IMR-90 (cell line): ENCODE results near the gene OR51G2. TPM values are rescaled to one million over a fixed set of nuclear protein-coding genes. Genes with fewer than 3 reads are reported as not detected.

Source experiments
- ATAC-seq: fragments of 200-7000 bp; cut with Tn5 transposase; 2 replicates; pipeline ENCODE4 v1.9.1; 2020; ENCODE audit warnings: low read depth, mild to moderate bottlenecking, moderate library complexity
- BruUV-seq: library from RNA; stranded (reverse); fragments of 400-500 nt; replicated peaks from 2 replicates; lab custom pipeline; 2021; lab: Mats Ljungman, UMichigan
- CTCF ChIA-PET: fragments of 300-600 bp; formaldehyde crosslinking; extraction: SDS; loops from one replicate; lab custom pipeline; 2021; ENCODE audit warnings: antibody characterized with exemption; lab: Yijun Ruan, JAX
- POLR2A ChIA-PET: fragments of 300-600 bp; sonication (Branson Sonifier 250); formaldehyde crosslinking; loops from one replicate; lab custom pipeline; 2022; ENCODE audit warnings: antibody characterized with exemption; ENCODE audit not compliant: unreplicated experiment; lab: Charles Lee
- DNase-seq: peaks from one replicate; pipeline ENCODE4 v3.0.0; 2013
- H2AFZ ChIP-seq: replicated peaks from 2 replicates; pipeline ENCODE3; 2013; ENCODE audit warnings: low read length, mild to moderate bottlenecking; ENCODE audit not compliant: poor library complexity
- H2AK5ac ChIP-seq: 2 replicates; pipeline ENCODE4 v1.6.1; 2013; ENCODE audit warnings: low read depth, low read length, inconsistent platforms
- H2AK9ac ChIP-seq: replicated peaks from 2 replicates; pipeline ENCODE3; 2013; ENCODE audit warnings: mild to moderate bottlenecking, low read depth, low read length, moderate library complexity; ENCODE audit not compliant: poor library complexity
- H2BK120ac ChIP-seq: 2 replicates; pipeline ENCODE4 v1.6.1; 2013; ENCODE audit warnings: low read depth, low read length, inconsistent platforms
- H2BK15ac ChIP-seq: 3 replicates; pipeline ENCODE4 v1.6.1; 2013; ENCODE audit warnings: low read depth, low read length, inconsistent platforms
- H2BK20ac ChIP-seq: 2 replicates; pipeline ENCODE4 v1.6.1; 2013; ENCODE audit warnings: low read depth, mild to moderate bottlenecking, inconsistent platforms, low read length, moderate library complexity
- H2BK5ac ChIP-seq: 2 replicates; pipeline ENCODE4 v1.6.1; 2013; ENCODE audit warnings: mild to moderate bottlenecking, low read depth, low read length, inconsistent platforms; ENCODE audit not compliant: poor library complexity, severe bottlenecking
- H3K14ac ChIP-seq: replicated peaks from 2 replicates; pipeline ENCODE4 v1.6.1; 2013; ENCODE audit warnings: low read depth, low read length, inconsistent platforms
- H3K18ac ChIP-seq: 2 replicates; pipeline ENCODE4 v1.6.1; 2013; ENCODE audit warnings: low read depth, low read length, control low read depth
- H3K23ac ChIP-seq: 2 replicates; pipeline ENCODE4 v1.6.1; 2013; ENCODE audit warnings: low read depth, low read length, inconsistent platforms
- H3K27ac ChIP-seq: 2 replicates; pipeline ENCODE4 v1.5.1; 2013; ENCODE audit warnings: mild to moderate bottlenecking, control low read depth, low read length; ENCODE audit not compliant: insufficient read depth
- H3K27me3 ChIP-seq: 2 replicates; pipeline ENCODE4 v1.6.1; 2013; ENCODE audit warnings: low read length; ENCODE audit not compliant: control insufficient read depth, insufficient read depth
- H3K36me3 ChIP-seq: 2 replicates; pipeline ENCODE4 v1.6.1; 2013; ENCODE audit warnings: low read length, mixed read lengths; ENCODE audit not compliant: control insufficient read depth, insufficient read depth
- H3K4ac ChIP-seq: 2 replicates; pipeline ENCODE4 v1.6.1; 2013; ENCODE audit warnings: low read depth, low read length, inconsistent platforms
- H3K4me1 ChIP-seq: 2 replicates; pipeline ENCODE4 v1.6.1; 2013; ENCODE audit warnings: low read length, mixed read lengths; ENCODE audit not compliant: control insufficient read depth, insufficient read depth
- H3K4me2 ChIP-seq: 2 replicates; pipeline ENCODE4 v1.6.1; 2013; ENCODE audit warnings: low read depth, mild to moderate bottlenecking, control low read depth, low read length, moderate library complexity
- H3K4me3 ChIP-seq: 2 replicates; pipeline ENCODE4 v1.5.1; 2013; ENCODE audit warnings: low read depth, mild to moderate bottlenecking, control low read depth, low read length, moderate library complexity; ENCODE audit not compliant: insufficient read depth
- H3K56ac ChIP-seq: 2 replicates; pipeline ENCODE4 v1.6.1; 2013; ENCODE audit warnings: low read length, inconsistent platforms; ENCODE audit not compliant: insufficient read depth; ENCODE audit errors: extremely low read depth
- H3K79me1 ChIP-seq, 2 experiments: 2 replicates each; pipeline ENCODE4 v1.6.1; 2013; ENCODE audit warnings: low read length in 2 of 2, inconsistent platforms in 1 of 2, low read depth in 1 of 2
- H3K9ac ChIP-seq: 2 replicates; pipeline ENCODE4 v1.6.1; 2013; ENCODE audit warnings: low read depth, low read length, control low read depth
- H3K9me1 ChIP-seq: 2 replicates; pipeline ENCODE4 v1.6.1; 2013; ENCODE audit warnings: low read length, inconsistent platforms; ENCODE audit not compliant: insufficient read depth
- H3K9me3 ChIP-seq: 2 replicates; pipeline ENCODE4 v1.6.1; 2013; ENCODE audit warnings: low read length; ENCODE audit not compliant: control insufficient read depth, insufficient read depth
- H4K20me1 ChIP-seq: 2 replicates; pipeline ENCODE4 v1.6.1; 2013; ENCODE audit warnings: low read length, inconsistent platforms; ENCODE audit not compliant: insufficient read depth
- H4K5ac ChIP-seq: 2 replicates; pipeline ENCODE4 v1.6.1; 2013; ENCODE audit warnings: mild to moderate bottlenecking, low read depth, low read length, control low read depth
- H4K8ac ChIP-seq, 2 experiments: 2 replicates each; pipeline ENCODE4 v1.6.1; 2013; ENCODE audit warnings: low read depth in 2 of 2, low read length in 2 of 2, control low read depth in 1 of 2, inconsistent platforms in 1 of 2
- H4K91ac ChIP-seq: 2 replicates; pipeline ENCODE4 v1.6.1; 2013; ENCODE audit warnings: low read depth, low read length, inconsistent platforms; ENCODE audit not compliant: insufficient read depth
- BHLHE40 ChIP-seq: fragments of 150-350 bp; IDR thresholded peaks from 2 replicates; pipeline ENCODE4 v1.6.1; 2016; ENCODE audit warnings: mild to moderate bottlenecking, low read depth, low read length
- CEBPB ChIP-seq: IDR thresholded peaks from 2 replicates; pipeline ENCODE4 v1.6.1; 2012; ENCODE audit warnings: low read depth, low read length, improper control_type of control experiment
- CHD1 ChIP-seq: IDR thresholded peaks from 2 replicates; pipeline ENCODE4 v1.6.1; 2012; ENCODE audit warnings: low read depth, low read length, improper control_type of control experiment
- FOS ChIP-seq: fragments of 150-350 bp; IDR thresholded peaks from 2 replicates; pipeline ENCODE4 v1.6.1; 2016; ENCODE audit warnings: low read depth, low read length
- MAFK ChIP-seq: IDR thresholded peaks from 2 replicates; pipeline ENCODE4 v1.6.1; 2012; ENCODE audit warnings: low read depth, low read length, improper control_type of control experiment
- MAZ ChIP-seq: IDR thresholded peaks from 2 replicates; pipeline ENCODE4 v1.6.1; 2012; ENCODE audit warnings: low read depth, mild to moderate bottlenecking, low read length, improper control_type of control experiment, moderate library complexity, borderline replicate concordance
- MXI1 ChIP-seq: IDR thresholded peaks from 2 replicates; pipeline ENCODE4 v1.6.1; 2012; ENCODE audit warnings: low read depth, mild to moderate bottlenecking, low read length, moderate library complexity, borderline replicate concordance
- NFE2L2 ChIP-seq: fragments of 150-350 bp; IDR thresholded peaks from 2 replicates; pipeline ENCODE4 v1.6.1; 2016; ENCODE audit warnings: low read depth, mild to moderate bottlenecking, low read length
- POLR2A ChIP-seq: IDR thresholded peaks from 2 replicates; pipeline ENCODE4 v1.6.1; 2012; ENCODE audit warnings: mild to moderate bottlenecking, low read depth, low read length
- RAD21 ChIP-seq: IDR thresholded peaks from 2 replicates; pipeline ENCODE4 v1.6.1; 2012; ENCODE audit warnings: low read length, improper control_type of control experiment
- RCOR1 ChIP-seq: IDR thresholded peaks from 2 replicates; pipeline ENCODE4 v1.6.1; 2012; ENCODE audit warnings: mild to moderate bottlenecking, low read length, improper control_type of control experiment; ENCODE audit not compliant: insufficient replicate concordance
- SMC3 ChIP-seq: fragments of 150-350 bp; IDR thresholded peaks from 2 replicates; pipeline ENCODE4 v1.6.1; 2016; ENCODE audit warnings: low read depth, mild to moderate bottlenecking, antibody characterized with exemption, low read length, moderate library complexity
- USF2 ChIP-seq: fragments of 150-350 bp; IDR thresholded peaks from 2 replicates; pipeline ENCODE4 v1.6.1; 2017; ENCODE audit warnings: mild to moderate bottlenecking, antibody characterized with exemption, low read length, low read depth
- WGBS, 2 experiments: methylation state at CpG; one replicate each; pipeline versions ENCODE4 v1.1.5 to v1.1.7; 2013; ENCODE audit warnings: missing lambda C conversion rate in 2 of 2; ENCODE audit not compliant: insufficient read length in 1 of 2; ENCODE audit errors: extremely low coverage in 2 of 2; 5-methylcytosine and 5-hydroxymethylcytosine counted together
- dilution Hi-C: fragments of 300-500 bp; cut with HindIII; formaldehyde crosslinking; loops from one replicate; pipeline ENCODE4 v1.14.3; 2018; ENCODE audit warnings: low sequenced_read_pairs; ENCODE audit not compliant: unreplicated experiment
- in situ Hi-C: fragments of 300-500 bp; cut with MboI; formaldehyde crosslinking; loops from 3 replicates; pipeline ENCODE4 v1.14.3; 2019; ENCODE audit warnings: low sequenced_read_pairs, inconsistent platforms, mixed read lengths
- intact Hi-C: fragments of 100-400 bp; cut with micrococcal nuclease; formaldehyde crosslinking; loops from 2 replicates; pipeline ENCODE4 v1.10.0; 2022
- polyA plus RNA-seq, 3 experiments: library from polyadenylated mRNA; depleted of rRNA; stranded (reverse); fragments of >200 nt; gene quantifications; 2 replicates each; pipeline ENCODE4 v1.2.3, GENCODE V29; 2012; ENCODE audit warnings: low replicate concordance in 1 of 3
- total RNA-seq: library from RNA; depleted of rRNA; stranded (reverse); fragments of >200 nt; gene quantifications from 2 replicates; pipeline ENCODE4 v1.2.3, GENCODE V29; 2012
- TF ChIP-seq, protein P1 (sequence below): conservative IDR thresholded peaks from 2 replicates; pipeline ENCODE4 v1.5.1; 2012; ENCODE audit warnings: mild to moderate bottlenecking, low read depth, low read length, improper control_type of control experiment
- TF ChIP-seq, protein P2 (sequence below): fragments of 150-350 bp; IDR thresholded peaks from 2 replicates; pipeline ENCODE4 v1.6.1; 2016; ENCODE audit warnings: low read depth, mild to moderate bottlenecking, low read length, moderate library complexity, borderline replicate concordance

OR51G2 gene
- total and polyA plus RNA-seq, 2 of the 4 experiments (the other 2 are of a cell fraction), result not detected

DNA sequence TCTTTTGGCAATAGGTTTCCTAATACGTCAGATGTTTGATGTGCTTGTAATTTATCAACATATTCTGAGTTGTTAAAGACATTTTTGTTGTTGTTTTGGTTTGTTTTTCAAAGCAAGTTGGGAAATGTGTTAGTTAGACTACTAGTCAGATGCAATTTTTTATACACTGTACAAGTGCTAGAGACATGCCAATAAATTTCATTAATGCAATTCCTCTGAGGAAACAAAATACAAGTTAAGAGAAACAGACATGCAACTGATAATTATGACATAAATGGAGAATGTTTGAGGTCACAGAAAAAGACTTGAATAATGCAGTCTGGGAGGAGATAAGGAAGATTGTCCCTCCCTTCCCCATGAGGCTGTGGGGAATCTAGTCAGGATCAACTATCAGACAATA, 31.6 kb downstream of the OR51G2 start:
- ATAC-seq, result no peak
- dilution Hi-C loops, result no loop called here
- WGBS, 2 experiments, result no CpG with 5 or more reads among the region's 1 CpG

More for the DNA sequence above, 31.6 kb downstream of the OR51G2 start:
- H3K56ac ChIP-seq, result no peak overlapping the region
- H3K9me1 ChIP-seq, result no peaks in the 10 kb centered on the region
- no peak overlapping the region for H2AK5ac ChIP-seq
- H3K4me2 ChIP-seq, result no peak overlapping the region
- no peak for TF ChIP-seq SMC3
- TF ChIP-seq POLR2A, result no peak
- no peak for TF ChIP-seq MXI1
- TF ChIP-seq RAD21, result no peak
- TF ChIP-seq BHLHE40, result no peak
- TF ChIP-seq FOS, result no peak
- TF ChIP-seq MAZ, result no peak
- TF ChIP-seq MAFK, result no peak
- TF ChIP-seq CHD1, result no peak
- TF ChIP-seq, protein P1, sequence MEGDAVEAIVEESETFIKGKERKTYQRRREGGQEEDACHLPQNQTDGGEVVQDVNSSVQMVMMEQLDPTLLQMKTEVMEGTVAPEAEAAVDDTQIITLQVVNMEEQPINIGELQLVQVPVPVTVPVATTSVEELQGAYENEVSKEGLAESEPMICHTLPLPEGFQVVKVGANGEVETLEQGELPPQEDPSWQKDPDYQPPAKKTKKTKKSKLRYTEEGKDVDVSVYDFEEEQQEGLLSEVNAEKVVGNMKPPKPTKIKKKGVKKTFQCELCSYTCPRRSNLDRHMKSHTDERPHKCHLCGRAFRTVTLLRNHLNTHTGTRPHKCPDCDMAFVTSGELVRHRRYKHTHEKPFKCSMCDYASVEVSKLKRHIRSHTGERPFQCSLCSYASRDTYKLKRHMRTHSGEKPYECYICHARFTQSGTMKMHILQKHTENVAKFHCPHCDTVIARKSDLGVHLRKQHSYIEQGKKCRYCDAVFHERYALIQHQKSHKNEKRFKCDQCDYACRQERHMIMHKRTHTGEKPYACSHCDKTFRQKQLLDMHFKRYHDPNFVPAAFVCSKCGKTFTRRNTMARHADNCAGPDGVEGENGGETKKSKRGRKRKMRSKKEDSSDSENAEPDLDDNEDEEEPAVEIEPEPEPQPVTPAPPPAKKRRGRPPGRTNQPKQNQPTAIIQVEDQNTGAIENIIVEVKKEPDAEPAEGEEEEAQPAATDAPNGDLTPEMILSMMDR, result no peak
- TF ChIP-seq NFE2L2, result no peak
- TF ChIP-seq, protein P2, sequence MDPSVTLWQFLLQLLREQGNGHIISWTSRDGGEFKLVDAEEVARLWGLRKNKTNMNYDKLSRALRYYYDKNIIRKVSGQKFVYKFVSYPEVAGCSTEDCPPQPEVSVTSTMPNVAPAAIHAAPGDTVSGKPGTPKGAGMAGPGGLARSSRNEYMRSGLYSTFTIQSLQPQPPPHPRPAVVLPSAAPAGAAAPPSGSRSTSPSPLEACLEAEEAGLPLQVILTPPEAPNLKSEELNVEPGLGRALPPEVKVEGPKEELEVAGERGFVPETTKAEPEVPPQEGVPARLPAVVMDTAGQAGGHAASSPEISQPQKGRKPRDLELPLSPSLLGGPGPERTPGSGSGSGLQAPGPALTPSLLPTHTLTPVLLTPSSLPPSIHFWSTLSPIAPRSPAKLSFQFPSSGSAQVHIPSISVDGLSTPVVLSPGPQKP, result no peak
- no peak for TF ChIP-seq CEBPB
- no peak for TF ChIP-seq USF2
- TF ChIP-seq RCOR1, result no peak
- POLR2A ChIA-PET, result no interaction called here
- no peaks in the 10 kb centered on the region for H3K27me3 ChIP-seq
- no peak overlapping the region for H3K4ac ChIP-seq
- no peaks in the 10 kb centered on the region for H3K9me3 ChIP-seq
- no peak overlapping the region for H3K27ac ChIP-seq
- no peak overlapping the region for H3K9ac ChIP-seq
- no peak overlapping the region for H2BK120ac ChIP-seq
- no peak overlapping the region for H3K14ac ChIP-seq
- H3K23ac ChIP-seq, result no peak overlapping the region
- no peak overlapping the region for H2BK20ac ChIP-seq
- no peak overlapping the region for H4K5ac ChIP-seq
- no peaks in the 10 kb centered on the region for H3K79me1 ChIP-seq
- no peak overlapping the region for H2BK15ac ChIP-seq
- no peak overlapping the region for H4K91ac ChIP-seq
- no peaks in the 10 kb centered on the region for H4K20me1 ChIP-seq
- H3K4me3 ChIP-seq, result no peak overlapping the region
- no peaks in the 10 kb centered on the region for H3K36me3 ChIP-seq
- in situ Hi-C loops (no loop called here), intact Hi-C loops (no loop called here)
- no peak overlapping the region for H4K8ac ChIP-seq
- no peak overlapping the region for H2AFZ ChIP-seq
- no peak overlapping the region for H2AK9ac ChIP-seq
- BruUV-seq, result no TSS peak
- DNase-seq, result no peak
- no peak overlapping the region for H3K18ac ChIP-seq
- CTCF ChIA-PET, result no interaction called here
- H3K4me1 ChIP-seq, result no peaks in the 10 kb centered on the region; the same call in 1 of the 2 replicates
- no peak overlapping the region for H2BK5ac ChIP-seq
